Muscle of leg (tissue), 11 donors: ENCODE measurements around the gene DNAI4. TPM values are rescaled to one million over a fixed set of nuclear protein-coding genes. Genes with fewer than 3 reads are reported as not detected.
"Not testable (repeated sequence)": the region's sequence is repeated elsewhere in the genome, so short reads cannot be mapped to it uniquely, and the experiment has no call there.

Source experiments
- DNase-seq: peaks from one replicate; pipeline ENCODE4 v3.0.0; 2013
- H3K27ac ChIP-seq: one replicate; pipeline ENCODE4 v1.5.1; 2013; ENCODE audit warnings: mild to moderate bottlenecking, low read length, control low read depth
- H3K27me3 ChIP-seq: one replicate; pipeline ENCODE4 v1.6.1; 2013; ENCODE audit warnings: low read length; ENCODE audit not compliant: control insufficient read depth, insufficient read depth
- H3K36me3 ChIP-seq: one replicate; pipeline ENCODE4 v1.6.1; 2013; ENCODE audit warnings: low read length; ENCODE audit not compliant: control insufficient read depth, insufficient read depth
- H3K4me1 ChIP-seq: one replicate; pipeline ENCODE4 v1.6.1; 2013; ENCODE audit warnings: low read length; ENCODE audit not compliant: control insufficient read depth, insufficient read depth
- H3K4me3 ChIP-seq: one replicate; pipeline ENCODE4 v1.5.1; 2013; ENCODE audit warnings: low read length, control low read depth
- H3K9me3 ChIP-seq: replicated peaks from 2 replicates; pipeline ENCODE4 v1.6.1; 2013; ENCODE audit warnings: low read depth, low read length; ENCODE audit not compliant: control insufficient read depth
- WGBS: methylation state at CpG from one replicate; pipeline ENCODE4 v1.1.5; 2013; ENCODE audit warnings: missing lambda C conversion rate; ENCODE audit not compliant: insufficient coverage; 5-methylcytosine and 5-hydroxymethylcytosine counted together
- polyA plus RNA-seq, 8 donors: library from polyadenylated mRNA; unstranded; fragments of 120-200 nt; gene quantifications; one replicate each; pipeline versions ENCODE4 v1.2.1 to v1.2.3, GENCODE V29; 2013; ENCODE audit warnings: inconsistent platforms in 1 of 8, low replicate concordance in 1 of 8; ENCODE audit not compliant: insufficient read length in 8 of 8, insufficient read depth in 1 of 8
- total RNA-seq: library from RNA; stranded (reverse); fragments of 120-200 nt; gene quantifications from one replicate; pipeline ENCODE4 v1.2.4, GENCODE V29; 2013

DNAI4 gene
- total and polyA plus RNA-seq, 9 donors: 2.1 to 9.2 (median 3.3) TPM

DNA sequence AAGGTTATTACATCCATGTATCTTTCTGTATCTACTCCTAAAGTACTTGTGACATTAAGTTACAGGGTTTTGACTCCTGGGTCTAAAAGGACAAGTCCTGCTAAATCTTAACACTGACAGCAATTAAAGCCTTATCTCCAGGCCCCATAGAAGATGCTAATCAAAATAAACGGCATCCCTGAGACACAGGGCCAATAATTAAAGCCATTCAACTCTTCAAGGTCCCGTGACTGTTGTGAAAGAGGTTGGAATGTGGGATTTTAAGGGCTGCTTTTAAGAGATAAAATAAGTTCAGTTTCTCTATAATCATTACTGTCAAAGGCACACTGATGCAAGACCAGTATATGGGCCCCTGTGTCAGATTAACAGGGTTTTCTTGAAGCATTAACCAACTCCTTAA, 8.3 kb downstream of the DNAI4 start:
- no CpG with 5 or more reads among the region's 2 CpGs for WGBS
- H3K9me3 ChIP-seq: no peaks in the 10 kb centered on the region
- H3K27me3 ChIP-seq: no peaks in the 10 kb centered on the region
- H3K4me3 ChIP-seq: no peak overlapping the region
- DNase-seq: no peak
- no peak overlapping the region for H3K27ac ChIP-seq
- no peaks in the 10 kb centered on the region for H3K4me1 ChIP-seq
- no peaks in the 10 kb centered on the region for H3K36me3 ChIP-seq

DNA sequence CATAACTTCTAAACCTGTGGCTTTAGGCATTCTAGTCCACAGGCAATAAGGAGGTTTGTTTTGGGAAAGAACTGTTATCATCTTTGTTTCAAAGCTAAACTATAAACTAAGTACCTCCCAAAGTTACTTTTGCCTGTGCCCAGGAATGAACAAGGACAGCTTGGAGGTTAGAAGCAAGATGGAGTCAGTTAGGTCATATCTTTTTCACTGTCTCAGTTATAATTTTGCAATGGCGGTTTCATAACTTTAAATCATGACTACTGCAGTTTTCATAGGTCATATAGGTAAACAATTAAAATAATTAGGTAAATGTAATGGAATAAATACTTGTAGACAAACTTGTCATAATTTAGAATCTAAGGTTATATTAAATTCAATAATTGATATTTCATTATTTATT, 9.5 kb downstream of the DNAI4 start:
- H3K4me1 ChIP-seq, H3K9me3 ChIP-seq, H3K4me3 ChIP-seq, H3K27ac ChIP-seq, H3K36me3 ChIP-seq, DNase-seq, H3K27me3 ChIP-seq: not testable (repeated sequence)
- WGBS: no CpG with 5 or more reads among the region's 1 CpG

DNA sequence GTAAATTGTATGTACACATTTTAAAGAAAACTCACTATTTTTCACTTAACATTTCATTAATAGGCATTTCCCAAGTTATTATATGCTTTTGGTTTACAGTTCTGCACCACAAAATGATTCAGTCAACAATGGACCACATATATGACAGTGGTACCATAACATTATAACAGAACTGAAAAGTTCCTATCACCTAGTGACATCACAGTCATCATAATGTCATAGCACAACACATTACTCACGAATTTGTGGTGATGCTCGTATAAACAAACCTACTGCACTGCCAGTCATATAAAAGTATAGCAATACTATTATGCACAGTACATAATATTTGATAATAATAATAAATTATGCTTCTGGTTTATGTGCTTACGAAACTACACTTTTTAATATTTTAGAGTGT, 30.9 kb downstream of the DNAI4 start:
- no CpG with 5 or more reads among the region's 3 CpGs for WGBS

DNA sequence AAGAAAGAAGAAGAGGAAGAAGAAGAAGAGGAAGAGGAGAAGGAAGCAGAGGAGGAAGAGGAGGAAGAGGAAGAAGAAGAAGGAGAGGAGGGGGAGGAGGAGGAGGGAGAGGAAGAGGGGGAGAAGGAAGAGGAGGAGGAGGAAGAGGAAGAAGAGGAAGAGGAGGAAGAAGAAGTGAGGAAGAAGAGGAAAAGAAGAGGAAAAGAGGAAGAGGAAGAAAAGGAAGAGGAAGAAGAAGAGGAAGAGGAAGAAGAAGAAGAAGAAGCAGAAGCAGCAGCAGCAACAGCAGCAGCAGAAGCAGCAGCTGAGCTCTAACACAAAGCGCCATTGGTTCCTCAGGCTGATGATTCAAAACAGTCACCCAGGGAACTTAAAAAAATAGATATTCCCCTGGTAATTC, 34.0 kb downstream of the DNAI4 start:
- DNase-seq: peak; percentile 7
- H3K4me3 ChIP-seq: no peak overlapping the region
- no peaks in the 10 kb centered on the region for H3K36me3 ChIP-seq
- H3K27me3 ChIP-seq: no peaks in the 10 kb centered on the region
- H3K4me1 ChIP-seq: no peaks in the 10 kb centered on the region
- H3K27ac ChIP-seq: no peak overlapping the region
- H3K9me3 ChIP-seq: no peaks in the 10 kb centered on the region
- 100% methylated on average over 1 of the region's 1 CpG for WGBS

More for the DNA sequence above, 30.9 kb downstream of the DNAI4 start:
- no peak overlapping the region for H3K27ac ChIP-seq
- no peaks in the 10 kb centered on the region for H3K36me3 ChIP-seq
- no peaks in the 10 kb centered on the region for H3K4me1 ChIP-seq
- H3K4me3 ChIP-seq: no peak overlapping the region
- no peaks in the 10 kb centered on the region for H3K9me3 ChIP-seq
- no peaks in the 10 kb centered on the region for H3K27me3 ChIP-seq
- no peak for DNase-seq

DNA sequence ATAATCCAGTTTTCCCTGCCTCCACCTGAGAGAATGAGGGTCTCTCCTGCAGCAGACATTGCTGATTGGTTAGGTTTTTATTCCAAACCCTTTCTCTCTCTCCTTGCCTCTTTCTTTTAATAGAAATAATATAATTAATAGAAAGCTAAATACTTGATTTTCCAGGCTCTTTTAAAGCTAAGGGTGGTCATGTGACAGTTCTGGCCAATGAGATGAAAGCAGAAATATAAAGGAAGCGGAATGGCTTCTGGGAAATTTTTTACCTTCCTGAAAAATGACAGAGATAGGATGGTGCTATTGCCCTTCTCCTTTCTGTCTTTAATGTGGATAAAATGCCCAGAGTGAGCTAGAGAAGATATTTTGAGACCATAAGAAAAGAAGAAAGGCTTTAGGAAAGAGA, 35.6 kb downstream of the DNAI4 start:
- WGBS: no CpG with 5 or more reads among the region's 1 CpG
- Histone ChIP-seq H3K4me1 (no peaks in the 10 kb centered on the region), H3K27ac (no peak overlapping the region), H3K4me3 (no peak overlapping the region), H3K9me3 (no peaks in the 10 kb centered on the region), H3K27me3 (no peaks in the 10 kb centered on the region), H3K36me3 (no peaks in the 10 kb centered on the region)
- DNase-seq: no peak

DNA sequence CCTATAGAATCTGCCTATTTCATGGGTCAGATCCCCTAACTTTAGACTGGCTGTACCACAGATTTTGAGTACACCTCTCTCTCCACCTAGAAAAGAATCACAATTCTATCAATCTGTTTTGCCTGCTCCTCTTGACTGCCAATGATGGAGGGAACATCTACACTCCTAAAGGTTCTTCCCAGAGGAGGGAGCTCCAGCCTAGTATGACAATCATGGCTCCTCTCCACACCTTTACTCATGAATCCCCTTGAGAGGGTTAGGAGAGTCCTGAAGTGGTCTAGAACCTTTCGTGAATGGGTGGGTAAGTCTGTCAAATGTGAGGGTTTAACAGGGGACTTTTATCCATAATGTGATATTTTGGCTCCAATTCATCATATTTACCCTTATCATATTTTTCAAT, 48.0 kb downstream of the DNAI4 start:
- H3K27me3 ChIP-seq: no peaks in the 10 kb centered on the region
- no peaks in the 10 kb centered on the region for H3K4me1 ChIP-seq
- WGBS: no CpG with 5 or more reads among the region's 1 CpG
- no peak overlapping the region for H3K4me3 ChIP-seq
- H3K9me3 ChIP-seq: peaks cover 3% of the 10 kb centered on the region
- no peak overlapping the region for H3K27ac ChIP-seq
- H3K36me3 ChIP-seq: no peaks in the 10 kb centered on the region
- no peak for DNase-seq

DNA sequence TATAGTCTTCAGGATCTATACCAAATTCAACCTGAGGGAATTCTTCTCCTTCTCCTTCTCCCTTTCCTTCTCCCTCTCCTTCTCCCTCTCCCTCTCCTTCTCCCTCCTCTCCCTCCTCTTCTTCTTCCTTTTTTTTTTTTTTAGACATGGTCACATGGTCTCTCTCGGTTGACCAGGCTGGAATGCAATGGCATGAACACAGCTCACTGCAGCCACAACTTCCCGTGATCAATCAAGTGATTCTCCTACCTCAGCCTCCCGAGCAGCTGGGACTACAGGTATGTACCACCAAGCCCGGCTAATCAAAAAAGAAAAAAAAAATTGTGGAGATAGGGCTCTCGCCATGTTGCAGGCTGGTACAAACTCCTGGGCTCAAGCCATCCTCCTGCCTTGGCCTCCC, 51.5 kb downstream of the DNAI4 start:
- H3K9me3 ChIP-seq: no peaks in the 10 kb centered on the region
- no peak for DNase-seq
- 100% methylated on average over 1 of the region's 5 CpGs for WGBS
- no peak overlapping the region for H3K27ac ChIP-seq
- no peak overlapping the region for H3K4me3 ChIP-seq
- no peaks in the 10 kb centered on the region for H3K27me3 ChIP-seq
- H3K4me1 ChIP-seq: no peaks in the 10 kb centered on the region
- H3K36me3 ChIP-seq: no peaks in the 10 kb centered on the region

DNA sequence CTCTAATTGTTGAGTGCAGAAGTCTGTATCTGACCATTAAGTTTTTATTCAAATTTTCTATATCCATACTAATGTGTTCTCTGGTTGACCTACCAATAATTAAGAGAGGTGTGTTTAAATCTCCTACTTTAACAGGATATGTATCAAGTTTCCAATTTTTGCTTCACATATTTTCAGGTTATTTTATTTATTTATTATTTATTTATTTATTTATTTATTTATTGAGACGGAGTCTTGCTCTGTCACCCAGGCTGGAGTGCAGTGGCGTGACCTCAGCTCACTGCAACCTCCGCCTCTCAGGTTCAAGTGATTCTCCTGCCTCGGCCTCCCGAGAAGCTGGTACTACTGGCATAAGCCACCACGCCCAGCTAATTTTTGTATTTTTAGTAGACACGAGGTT, 52.6 kb downstream of the DNAI4 start:
- not testable (repeated sequence) for H3K4me1 ChIP-seq, H3K27ac ChIP-seq, H3K27me3 ChIP-seq, H3K4me3 ChIP-seq, H3K36me3 ChIP-seq, H3K9me3 ChIP-seq, DNase-seq
- WGBS: 92% methylated on average over 6 of the region's 7 CpGs

DNA sequence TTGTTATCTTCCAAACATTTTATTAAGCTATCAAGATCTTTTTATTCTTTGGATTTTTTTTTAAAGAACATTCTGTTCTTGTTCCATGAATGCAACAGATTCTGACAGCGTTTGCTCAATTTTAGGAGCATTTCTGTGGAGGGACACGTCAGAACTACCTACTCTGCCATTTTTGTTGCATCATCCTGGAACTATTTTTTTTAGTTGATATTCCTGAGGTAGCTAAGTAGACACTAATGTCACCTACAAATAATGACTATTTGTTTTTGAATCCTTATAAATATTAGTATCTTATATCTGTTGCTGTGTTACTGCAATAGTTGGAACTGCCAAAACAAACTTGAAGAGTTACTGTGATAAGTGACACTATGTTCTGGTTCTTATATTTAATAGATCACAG, 57.2 kb downstream of the DNAI4 start:
- H3K36me3 ChIP-seq: no peaks in the 10 kb centered on the region
- no CpG with 5 or more reads among the region's 2 CpGs for WGBS
- no peak overlapping the region for H3K4me3 ChIP-seq
- no peaks in the 10 kb centered on the region for H3K4me1 ChIP-seq
- no peaks in the 10 kb centered on the region for H3K27me3 ChIP-seq
- no peak overlapping the region for H3K27ac ChIP-seq
- no peaks in the 10 kb centered on the region for H3K9me3 ChIP-seq
- no peak for DNase-seq

DNA sequence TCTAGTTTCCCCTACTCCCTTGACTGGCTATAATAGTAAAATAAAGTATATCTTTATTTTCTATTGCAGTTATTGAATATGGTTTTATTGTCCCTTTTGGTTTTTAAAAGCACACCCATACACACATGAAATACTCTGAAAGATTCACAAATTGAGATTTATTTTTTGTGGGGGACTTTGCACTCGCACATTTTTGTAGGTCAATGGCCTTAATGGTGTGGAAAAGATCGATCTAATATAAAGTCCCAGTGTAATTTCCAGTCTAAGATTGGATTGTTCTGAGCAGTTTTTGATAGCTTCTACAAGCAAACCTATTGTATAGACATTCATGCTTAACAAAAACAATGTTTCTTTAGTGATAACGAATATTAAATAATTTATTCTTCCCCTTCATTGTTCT, 64.1 kb downstream of the DNAI4 start:
- Histone ChIP-seq H3K9me3 (no peaks in the 10 kb centered on the region), H3K27ac (no peak overlapping the region), H3K4me3 (no peak overlapping the region), H3K27me3 (no peaks in the 10 kb centered on the region), H3K4me1 (no peaks in the 10 kb centered on the region), H3K36me3 (no peaks in the 10 kb centered on the region)
- no CpG with 5 or more reads among the region's 3 CpGs for WGBS
- DNase-seq: no peak

DNA sequence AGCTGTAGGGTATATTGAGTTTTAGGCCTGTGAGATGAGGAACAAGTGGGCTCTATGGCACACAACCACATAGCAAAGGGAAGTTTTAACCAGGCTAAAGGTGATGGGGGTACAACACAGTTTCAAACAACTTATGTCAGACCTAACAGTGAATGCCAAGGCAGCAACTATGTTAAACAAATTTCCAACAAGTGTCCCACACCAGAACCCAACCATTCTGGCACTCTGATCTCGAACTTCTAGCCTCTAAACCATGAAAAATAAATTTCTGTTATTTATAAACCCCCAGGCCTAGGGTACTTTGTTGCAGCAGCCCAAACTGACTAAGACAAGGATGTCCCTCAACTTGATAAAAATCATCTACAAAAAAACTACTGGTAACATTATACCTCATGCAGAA, 71.3 kb downstream of the DNAI4 start:
- no CpG with 5 or more reads among the region's 1 CpG for WGBS
- Histone ChIP-seq H3K4me1 (no peaks in the 10 kb centered on the region), H3K36me3 (no peaks in the 10 kb centered on the region), H3K9me3 (no peaks in the 10 kb centered on the region), H3K4me3 (no peak overlapping the region), H3K27me3 (no peaks in the 10 kb centered on the region), H3K27ac (no peak overlapping the region)
- no peak for DNase-seq
